ENCODE measurements around the gene ATRIP. TPM values are rescaled to one million over a fixed set of nuclear protein-coding genes. Genes with fewer than 3 reads are reported as not detected.
"Not testable (repeated sequence)": the region's sequence is repeated elsewhere in the genome, so short reads cannot be mapped to it uniquely, and the experiment has no call there.

Gene ATRIP
- total RNA-seq, 1 donor from 2014 or later, result 3.2 TPM

- DNase-seq (no peak), ATAC-seq (ENCODE audit: poor library complexity) (no peak)
- intact Hi-C loops (cut with DNase I), result no loop called here
These were observed 14.0 kb downstream of the ATRIP start for GRCh38 chr3:48460517-48460902.

- DNase-seq; intact Hi-C loops (cut with DNase I); ATAC-seq (ENCODE audit: poor library complexity): not testable (repeated sequence)
These were observed 15.2 kb downstream of the ATRIP start for GRCh38 chr3:48461767-48462166.

GRCh38 chr3:48463703-48464102 lies 17.2 kb downstream of the ATRIP start:
- ATAC-seq (ENCODE audit: poor library complexity) (no peak), DNase-seq (no peak)
- intact Hi-C loops (cut with DNase I), result loop anchor here (2.0 kb wide), 1 partner anchor 85 kb away; no protein-coding TSS in a partner anchor

- intact Hi-C loops (cut with DNase I), result loop anchor here (2.0 kb wide), 1 partner anchor 84 kb away; no protein-coding TSS in a partner anchor
- peak; percentile 41 for DNase-seq
- no peak for ATAC-seq (ENCODE audit: poor library complexity)
These were observed 18.2 kb downstream of the ATRIP start for GRCh38 chr3:48464713-48465221.

- intact Hi-C loops (cut with DNase I), result loop anchor here (2.0 kb wide), 1 partner anchor 84 kb away; no protein-coding TSS in a partner anchor
- ATAC-seq (ENCODE audit: poor library complexity) (no peak), DNase-seq (no peak)
These were observed 18.6 kb downstream of the ATRIP start for GRCh38 chr3:48465237-48465530.

GRCh38 chr3:48465531-48466378 lies 19.2 kb downstream of the ATRIP start:
- intact Hi-C loops (cut with DNase I), result loop anchor here (2.0 kb wide), 1 partner anchor 83 kb away; no protein-coding TSS in a partner anchor
- DNase-seq, result peak; percentile 97
- ATAC-seq (ENCODE audit: poor library complexity), result peak; percentile 92

- DNase-seq (no peak), ATAC-seq (ENCODE audit: poor library complexity) (peak; percentile 14)
- intact Hi-C loops (cut with DNase I), result no loop called here
These were observed 20.0 kb downstream of the ATRIP start for GRCh38 chr3:48466386-48467109.

- ATAC-seq (ENCODE audit: poor library complexity) (no peak), DNase-seq (no peak)
- intact Hi-C loops (cut with DNase I), result no loop called here
These were observed 20.5 kb downstream of the ATRIP start for GRCh38 chr3:48467110-48467454.

- intact Hi-C loops (cut with DNase I), result no loop called here
- DNase-seq (no peak), ATAC-seq (ENCODE audit: poor library complexity) (no peak)
These were observed 21.1 kb downstream of the ATRIP start for GRCh38 chr3:48467473-48468267.

- ATAC-seq (ENCODE audit: poor library complexity) (no peak), DNase-seq (no peak)
- intact Hi-C loops (cut with DNase I), result no loop called here
These were observed 21.8 kb downstream of the ATRIP start for GRCh38 chr3:48468329-48468731.

GRCh38 chr3:48469046-48469915 lies 22.7 kb downstream of the ATRIP start:
- DNase-seq, result no peak
- intact Hi-C loops (cut with DNase I), result no loop called here

GRCh38 chr3:48470286-48470685 lies 23.7 kb downstream of the ATRIP start:
- intact Hi-C loops (cut with DNase I), result no loop called here
- DNase-seq (no peak), ATAC-seq (ENCODE audit: poor library complexity) (no peak)

More at GRCh38 chr3:48469046-48469915, 22.7 kb downstream of the ATRIP start:
- ATAC-seq (ENCODE audit: poor library complexity), result no peak

- intact Hi-C loops (cut with DNase I), result no loop called here
- peak; percentile 41 for ATAC-seq (ENCODE audit: poor library complexity)
- peak; percentile 52 for DNase-seq
These were observed 26.1 kb downstream of the ATRIP start for GRCh38 chr3:48472673-48472922.

- DNase-seq (peak; percentile 95), ATAC-seq (ENCODE audit: poor library complexity) (peak; percentile 93)
- intact Hi-C loops (cut with DNase I), result no loop called here
These were observed 26.5 kb downstream of the ATRIP start for GRCh38 chr3:48472923-48473616.

GRCh38 chr3:48473617-48473952 lies 27.0 kb downstream of the ATRIP start:
- no peak for DNase-seq
- intact Hi-C loops (cut with DNase I), result no loop called here
- no peak for ATAC-seq (ENCODE audit: poor library complexity)

- ATAC-seq (ENCODE audit: poor library complexity); intact Hi-C loops (cut with DNase I); DNase-seq: not testable (repeated sequence)
These were observed 27.5 kb downstream of the ATRIP start for GRCh38 chr3:48474031-48474430.

GRCh38 chr3:48474619-48475018 lies 28.1 kb downstream of the ATRIP start:
- intact Hi-C loops (cut with DNase I), result no loop called here
- DNase-seq (no peak), ATAC-seq (ENCODE audit: poor library complexity) (no peak)

GRCh38 chr3:48475188-48475587 lies 28.7 kb downstream of the ATRIP start:
- DNase-seq, result no peak
- no peak for ATAC-seq (ENCODE audit: poor library complexity)
- intact Hi-C loops (cut with DNase I), result no loop called here

Measured in Right ventricle myocardium superior (tissue), 1 donor.